HepG2 (cell line): ENCODE results near the gene CRKL. TPM values are rescaled to one million over a fixed set of nuclear protein-coding genes. Genes with fewer than 3 reads are reported as not detected.
A peak's percentile ranks its signal among the peaks of the same experiment; 100 is the strongest.

Experiments used
- EZH2 ChIP-seq: conservative IDR thresholded peaks from 2 replicates; pipeline ENCODE4 v1.6.1; 2012; ENCODE audit warnings: mild to moderate bottlenecking, low read depth, low read length, moderate library complexity
- GLI4 ChIP-seq: sonication (generic); formaldehyde crosslinking; IDR thresholded peaks from 2 replicates; pipeline ENCODE4 v1.5.1; 2020; ENCODE audit warnings: missing genetic modification reagents, mild to moderate bottlenecking, moderate library complexity, borderline replicate concordance
- JARID2 ChIP-seq: sonication (generic); formaldehyde crosslinking; IDR thresholded peaks from 2 replicates; pipeline ENCODE4 v1.8.1; 2023; ENCODE audit warnings: missing genetic modification reagents, inconsistent platforms; ENCODE audit not compliant: insufficient replicate concordance
- MBNL3 ChIP-seq: fragments of 250-450 bp; sonication (Bioruptor Pico); conservative IDR thresholded peaks from 2 replicates; pipeline ENCODE4 v1.8.0; 2022; ENCODE audit warnings: mild to moderate bottlenecking, inconsistent platforms
- POLR2AphosphoS2 ChIP-seq: IDR thresholded peaks from 2 replicates; pipeline ENCODE4 v1.6.1; 2011; ENCODE audit warnings: low read depth, low read length, improper control_type of control experiment
- STAT5B ChIP-seq: sonication (generic); formaldehyde crosslinking; IDR thresholded peaks from 2 replicates; pipeline ENCODE4 v1.4.0; 2020; ENCODE audit warnings: missing genetic modification reagents
- TBP ChIP-seq: sonication (generic); formaldehyde crosslinking; IDR thresholded peaks from 2 replicates; pipeline ENCODE4 v1.5.0; 2020; ENCODE audit warnings: missing genetic modification reagents
- ZFP91 ChIP-seq: sonication (generic); formaldehyde crosslinking; IDR thresholded peaks from 2 replicates; pipeline ENCODE4 v1.9.0; 2022; ENCODE audit warnings: missing genetic modification reagents, mild to moderate bottlenecking, borderline replicate concordance
- ZHX2 ChIP-seq, 2 experiments: sonication (generic) in 1 of 2; formaldehyde crosslinking in 1 of 2; IDR thresholded peaks; 2 replicates each; pipeline versions ENCODE4 v1.6.1 to v1.9.0; 2014 to 2022; ENCODE audit warnings: antibody characterized with exemption in 1 of 2, borderline replicate concordance in 1 of 2, inconsistent platforms in 1 of 2, low read depth in 1 of 2, missing genetic modification reagents in 1 of 2
- ZNF317 ChIP-seq: sonication (generic); formaldehyde crosslinking; IDR thresholded peaks from 2 replicates; pipeline ENCODE4 v1.5.0; 2020; ENCODE audit warnings: mild to moderate bottlenecking, missing genetic modification reagents
- ZNF576 ChIP-seq: sonication (generic); formaldehyde crosslinking; IDR thresholded peaks from 2 replicates; pipeline ENCODE4 v1.4.0; 2020; ENCODE audit warnings: mild to moderate bottlenecking, missing genetic modification reagents
- ZNF710 ChIP-seq: sonication (generic); formaldehyde crosslinking; IDR thresholded peaks from 2 replicates; pipeline ENCODE4 v1.5.0; 2020; ENCODE audit warnings: mild to moderate bottlenecking, missing genetic modification reagents, borderline replicate concordance
- ZNF841 ChIP-seq: sonication (generic); formaldehyde crosslinking; IDR thresholded peaks from 2 replicates; pipeline ENCODE4 v1.8.1; 2023; ENCODE audit warnings: missing genetic modification reagents, borderline replicate concordance
- polyA plus RNA-seq, 8 experiments: library from polyadenylated mRNA; depleted of rRNA in 3 of 8; stranded (reverse) in 7 of 8; unstranded in 1 of 8; fragments of >200 nt; fragmentation: Illumina TruSeq in 4 of 8; extraction: Trizol in 4 of 8; gene quantifications; 2 replicates each; pipeline versions ENCODE4 v1.2.1 to v1.2.3, GENCODE V29; 2011 to 2016; ENCODE audit warnings: low read depth in 4 of 8, missing spikeins in 1 of 8, mixed read lengths in 1 of 8; ENCODE audit not compliant: insufficient read depth in 1 of 8
- total RNA-seq, 5 experiments: library from RNA; depleted of rRNA; stranded (reverse); fragments of >200 nt; fragmentation: Illumina TruSeq; extraction: Trizol; gene quantifications; 2 replicates each; pipeline ENCODE4 v1.2.3, GENCODE V29; 2016; ENCODE audit warnings: low read depth in 1 of 5

The CRKL gene
- total and polyA plus RNA-seq, 2 of the 13 experiments (the other 11 are each of a cell fraction or from before 2014, with no cell fraction given): 37.4 to 60.6 TPM

GRCh38 chr22:20981787-20982562 is 64.8 kb downstream of the CRKL start, which contains the start of gene LZTR1 (continued):
- no peak for TF ChIP-seq MBNL3 (CRISPR knock-in tag)
- TF ChIP-seq TBP (CRISPR knock-in tag): peak; percentile 29; the same call in 1 of the 2 replicates
- peak; percentile 92 for TF ChIP-seq ZNF317 (CRISPR knock-in tag)
- peak; percentile 90 for TF ChIP-seq JARID2 (CRISPR knock-in tag)
- no peak for TF ChIP-seq ZHX2 (IDR thresholded peaks at IDR 0.05; ENCODE audit: low read depth)
- peak; percentile 83; the same call in 1 of the 2 replicates for TF ChIP-seq ZHX2 (CRISPR knock-in tag; IDR thresholded peaks at IDR 0.05; ENCODE audit: borderline replicate concordance)
- TF ChIP-seq ZNF710: peak; percentile 80
- 0 out of 2 replicates have a peak, but pooled peaks have one; percentile 41 for TF ChIP-seq POLR2AphosphoS2
- TF ChIP-seq STAT5B (CRISPR knock-in tag): no peak
- TF ChIP-seq EZH2: no peak
- no peak for TF ChIP-seq ZNF841 (CRISPR knock-in tag)
- peak; percentile 97 for TF ChIP-seq ZFP91
- peak; percentile 77; the same call in 1 of the 2 replicates for TF ChIP-seq ZNF576 (CRISPR knock-in tag)
- peak; percentile 87; the same call in 1 of the 2 replicates for TF ChIP-seq GLI4
